Neuronal stem cell (in vitro differentiated cells): ENCODE results near the gene CDK14.
"Not testable (repeated sequence)": the region's sequence is repeated elsewhere in the genome, so short reads cannot be mapped to it uniquely, and the experiment has no call there.

Source experiments
- DNase-seq: peaks from one replicate; pipeline ENCODE4 v3.0.0-alpha.2; 2013; ENCODE audit warnings: low spot score
- H2AFZ ChIP-seq: one replicate; pipeline ENCODE4 v1.6.1; 2013; ENCODE audit warnings: mild to moderate bottlenecking, low read length, inconsistent platforms
- H2AK5ac ChIP-seq: 2 replicates; pipeline ENCODE4 v1.6.1; 2013; ENCODE audit warnings: low read depth, mild to moderate bottlenecking, inconsistent platforms, low read length, moderate library complexity, mixed read lengths
- H2BK120ac ChIP-seq: 2 replicates; pipeline ENCODE4 v1.6.1; 2013; ENCODE audit warnings: low read depth, mild to moderate bottlenecking, inconsistent platforms, low read length, moderate library complexity, mixed read lengths
- H2BK12ac ChIP-seq: one replicate; pipeline ENCODE4 v1.6.1; 2013; ENCODE audit warnings: low read length, inconsistent platforms
- H2BK15ac ChIP-seq: 2 replicates; pipeline ENCODE4 v1.6.1; 2013; ENCODE audit warnings: mild to moderate bottlenecking, low read length, inconsistent platforms, mixed read lengths
- H2BK5ac ChIP-seq: one replicate; pipeline ENCODE4 v1.6.1; 2013; ENCODE audit warnings: inconsistent platforms, mild to moderate bottlenecking, low read length, moderate library complexity
- H3K14ac ChIP-seq: one replicate; pipeline ENCODE4 v1.6.1; 2013; ENCODE audit warnings: low read length, inconsistent platforms
- H3K18ac ChIP-seq: 2 replicates; pipeline ENCODE4 v1.6.1; 2013; ENCODE audit warnings: low read length, inconsistent platforms
- H3K23ac ChIP-seq: 2 replicates; pipeline ENCODE4 v1.6.1; 2013; ENCODE audit warnings: low read depth, mild to moderate bottlenecking, mixed read lengths, low read length, inconsistent platforms; ENCODE audit not compliant: poor library complexity
- H3K27ac ChIP-seq: replicated peaks from 3 replicates; pipeline ENCODE4 v1.5.1; 2013; ENCODE audit warnings: low read length, inconsistent platforms
- H3K27me3 ChIP-seq, 3 experiments: 2 replicates each; pipeline ENCODE4 v1.6.1; 2013; ENCODE audit warnings: low read length in 3 of 3, mild to moderate bottlenecking in 2 of 3, inconsistent platforms in 1 of 3, low read depth in 1 of 3, mixed read lengths in 1 of 3, moderate library complexity in 1 of 3; ENCODE audit not compliant: control insufficient read depth in 3 of 3, insufficient read depth in 3 of 3
- H3K36me3 ChIP-seq, 2 donors: replicated peaks in 1 of 2; 2 replicates each; pipeline ENCODE4 v1.6.1; 2013; ENCODE audit warnings: low read length in 2 of 2; ENCODE audit not compliant: control insufficient read depth in 2 of 2, insufficient read depth in 2 of 2
- H3K4ac ChIP-seq: 2 replicates; pipeline ENCODE4 v1.6.1; 2013; ENCODE audit warnings: inconsistent platforms, mild to moderate bottlenecking, low read length, moderate library complexity
- H3K4me1 ChIP-seq, 2 donors: 1 replicate in 1 of 2; 2 replicates in 1 of 2; pipeline ENCODE4 v1.6.1; 2013; ENCODE audit warnings: low read length in 2 of 2, low read depth in 1 of 2; ENCODE audit not compliant: control insufficient read depth in 2 of 2, insufficient read depth in 1 of 2
- H3K4me2 ChIP-seq: one replicate; pipeline ENCODE4 v1.6.1; 2013; ENCODE audit warnings: mild to moderate bottlenecking, low read length, inconsistent platforms; ENCODE audit not compliant: insufficient read depth, poor library complexity, severe bottlenecking
- H3K4me3 ChIP-seq, 2 donors: 2 replicates each; pipeline ENCODE4 v1.5.1; 2013; ENCODE audit warnings: low read length in 2 of 2, mild to moderate bottlenecking in 2 of 2, inconsistent platforms in 1 of 2, moderate library complexity in 1 of 2
- H3K79me1 ChIP-seq: one replicate; pipeline ENCODE4 v1.6.1; 2013; ENCODE audit warnings: low read depth, mild to moderate bottlenecking, inconsistent platforms, low read length, moderate library complexity
- H3K9ac ChIP-seq: one replicate; pipeline ENCODE4 v1.6.1; 2013; ENCODE audit warnings: mild to moderate bottlenecking, low read depth, low read length, inconsistent platforms; ENCODE audit not compliant: poor library complexity
- H3K9me3 ChIP-seq, 2 donors: replicated peaks in 1 of 2; 2 replicates each; pipeline versions ENCODE3 to v1.6.1; 2013; ENCODE audit warnings: low read length in 2 of 2, mild to moderate bottlenecking in 2 of 2, inconsistent platforms in 1 of 2, low read depth in 1 of 2, mixed read lengths in 1 of 2, moderate library complexity in 1 of 2; ENCODE audit not compliant: control insufficient read depth in 2 of 2, insufficient read depth in 1 of 2
- H4K8ac ChIP-seq: one replicate; pipeline ENCODE4 v1.6.1; 2013; ENCODE audit warnings: low read depth, mild to moderate bottlenecking, inconsistent platforms, low read length, moderate library complexity
- H4K91ac ChIP-seq: one replicate; pipeline ENCODE4 v1.6.1; 2013; ENCODE audit warnings: low read length, low read depth, mild to moderate bottlenecking, inconsistent platforms; ENCODE audit not compliant: poor library complexity
- WGBS, 2 donors: extraction: QIAGEN DNeasy Blood & Tissue Kit; methylation state at CpG; one replicate each; pipeline ENCODE4 v1.1.7; 2013; ENCODE audit warnings: missing lambda C conversion rate in 2 of 2, mixed read lengths in 1 of 2; ENCODE audit not compliant: insufficient read length in 2 of 2, insufficient replicate concordance in 1 of 2; ENCODE audit errors: extremely low coverage in 2 of 2; 5-methylcytosine and 5-hydroxymethylcytosine counted together

The CDK14 gene

DNA sequence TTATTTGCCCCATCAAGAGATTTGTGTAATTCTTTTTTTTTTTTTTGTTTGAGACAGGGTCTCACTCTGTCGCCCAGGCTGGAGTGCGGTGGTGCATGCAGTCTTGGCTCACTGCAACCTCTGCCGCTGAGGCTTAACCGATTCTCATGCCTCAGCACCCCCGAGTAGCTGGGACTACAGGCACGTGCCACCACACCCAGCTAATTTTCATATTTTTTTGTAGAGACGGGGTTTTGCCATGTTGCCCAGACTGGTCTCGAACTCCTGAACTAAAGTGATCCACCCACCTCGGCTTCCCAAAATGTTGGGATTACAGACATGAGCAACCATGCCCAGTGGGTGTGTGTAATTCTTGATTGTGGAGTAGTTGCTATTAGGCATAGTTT, 161.4 kb downstream of the CDK14 start:
- not testable (repeated sequence) for H3K27me3 ChIP-seq, H3K18ac ChIP-seq, H3K36me3 ChIP-seq, H3K4ac ChIP-seq, H3K14ac ChIP-seq, H2BK5ac ChIP-seq, H3K9me3 ChIP-seq, H3K79me1 ChIP-seq, H3K4me1 ChIP-seq, H4K91ac ChIP-seq, H3K4me2 ChIP-seq, H3K9ac ChIP-seq, DNase-seq, H2AFZ ChIP-seq, H4K8ac ChIP-seq, H3K4me3 ChIP-seq, H3K27ac ChIP-seq, H3K23ac ChIP-seq, H2AK5ac ChIP-seq, H2BK120ac ChIP-seq, H2BK15ac ChIP-seq, H2BK12ac ChIP-seq
- WGBS, 2 donors: no CpG with 5 or more reads among the region's 9 CpGs

DNA sequence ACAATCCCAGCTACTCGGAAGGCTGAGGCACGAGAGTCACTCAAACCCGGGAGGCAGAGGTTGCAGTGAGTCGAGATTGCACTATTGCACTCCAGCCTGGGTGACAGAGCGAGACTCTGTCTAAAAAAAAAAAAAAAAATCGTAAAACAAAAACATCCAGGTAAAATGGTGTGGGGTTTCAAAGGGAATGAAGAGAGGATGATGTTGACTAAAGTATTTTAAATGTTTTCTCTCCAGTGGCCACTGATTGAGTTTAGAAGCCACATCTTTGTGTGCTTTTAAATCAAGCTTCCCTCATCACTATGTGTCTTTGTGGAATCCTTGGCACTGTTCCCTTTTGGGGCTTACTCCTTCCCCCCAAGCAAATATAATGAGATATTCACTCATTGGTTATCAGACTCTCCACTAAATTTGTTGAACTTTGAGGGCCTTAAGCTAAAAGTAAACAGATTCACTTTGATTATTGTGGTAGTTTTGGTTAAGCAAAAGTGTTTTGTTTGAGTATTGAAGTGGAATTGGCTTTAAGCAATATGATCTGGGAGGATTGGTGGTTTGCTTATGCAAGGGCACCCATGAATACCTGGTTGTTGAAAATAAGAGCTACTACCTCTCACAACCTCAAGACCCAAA, 162.9 kb downstream of the CDK14 start:
- H2BK12ac ChIP-seq: no peak overlapping the region
- no peak overlapping the region for H3K18ac ChIP-seq
- H3K14ac ChIP-seq: no peak overlapping the region
- H3K27ac ChIP-seq: no peak overlapping the region
- no peak overlapping the region for H3K4ac ChIP-seq
- no peak overlapping the region for H2BK120ac ChIP-seq
- no peak overlapping the region for H4K91ac ChIP-seq
- WGBS, 2 donors: no CpG with 5 or more reads among the region's 6 CpGs
- H3K27me3 ChIP-seq: no peaks in the 10 kb centered on the region
- peaks cover 0 to 6% of the 10 kb centered on the region in 2 donors for H3K4me1 ChIP-seq
- H2AFZ ChIP-seq: no peak overlapping the region
- H2BK5ac ChIP-seq: no peak overlapping the region
- DNase-seq: no peak
- no peak overlapping the region for H2AK5ac ChIP-seq
- H3K23ac ChIP-seq: no peak overlapping the region
- no peaks in the 10 kb centered on the region for H3K9me3 ChIP-seq
- no peak overlapping the region for H3K4me2 ChIP-seq
- H3K4me3 ChIP-seq: no peak overlapping the region
- no peak overlapping the region for H3K9ac ChIP-seq
- H3K79me1 ChIP-seq: no peaks in the 10 kb centered on the region
- peaks cover 0 to 5% of the 10 kb centered on the region in 2 donors for H3K36me3 ChIP-seq
- no peak overlapping the region for H4K8ac ChIP-seq
- no peak overlapping the region for H2BK15ac ChIP-seq

DNA sequence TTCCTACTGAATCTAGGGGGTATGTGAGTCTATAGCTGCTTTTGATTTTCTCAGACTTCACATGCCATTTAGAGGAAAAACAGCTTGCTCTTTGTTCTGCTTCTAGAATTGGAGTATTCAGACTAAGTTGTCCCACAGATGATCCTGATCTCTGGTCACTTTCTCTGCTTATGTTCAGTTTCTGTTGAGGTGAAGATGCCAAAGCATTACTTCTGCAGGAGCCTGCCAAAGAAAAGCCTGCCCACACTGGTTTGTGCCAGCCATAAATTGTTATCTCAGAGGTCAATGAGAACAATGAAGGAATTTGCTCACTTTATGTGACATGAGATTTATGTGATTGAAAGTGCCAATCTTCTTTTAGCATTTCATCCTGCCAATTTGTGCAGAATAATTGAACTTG, 163.6 kb downstream of the CDK14 start:
- no peak overlapping the region for H3K4ac ChIP-seq
- no peak overlapping the region for H2AFZ ChIP-seq
- no peak overlapping the region for H3K4me3 ChIP-seq
- no peak overlapping the region for H3K27ac ChIP-seq
- no peak overlapping the region for H3K9ac ChIP-seq
- H2BK120ac ChIP-seq: no peak overlapping the region
- H3K36me3 ChIP-seq: peaks cover 0 to 5% of the 10 kb centered on the region in 2 donors
- no peak overlapping the region for H4K91ac ChIP-seq
- H3K23ac ChIP-seq: no peak overlapping the region
- H3K79me1 ChIP-seq: no peaks in the 10 kb centered on the region
- H2BK12ac ChIP-seq: no peak overlapping the region
- no peak overlapping the region for H3K4me2 ChIP-seq
- peaks cover 0 to 8% of the 10 kb centered on the region in 2 donors for H3K4me1 ChIP-seq
- no peak overlapping the region for H2BK15ac ChIP-seq
- no peak overlapping the region for H2AK5ac ChIP-seq
- H3K27me3 ChIP-seq: no peaks in the 10 kb centered on the region
- no peak overlapping the region for H3K14ac ChIP-seq
- H3K18ac ChIP-seq: no peak overlapping the region
- H2BK5ac ChIP-seq: no peak overlapping the region
- no peak overlapping the region for H4K8ac ChIP-seq
- H3K9me3 ChIP-seq: no peaks in the 10 kb centered on the region
- DNase-seq: no peak

DNA sequence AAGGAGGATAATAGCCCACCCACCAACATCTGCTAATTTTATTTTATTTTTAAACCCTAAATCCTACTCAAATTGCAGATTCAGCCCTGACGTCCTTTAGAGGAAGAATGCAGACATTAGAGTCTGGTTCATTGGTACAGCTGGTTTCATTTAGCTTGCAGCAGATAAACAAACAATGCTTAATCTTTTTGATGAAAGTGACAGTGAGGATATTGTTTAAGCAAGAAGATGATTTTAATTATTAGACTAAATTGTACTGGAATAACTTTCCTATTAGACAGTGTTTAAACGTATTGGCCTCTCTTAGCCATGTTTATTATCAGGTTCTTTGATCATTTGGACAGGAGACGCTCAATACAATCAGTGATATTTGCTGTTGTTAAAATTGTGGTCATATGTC, 164.8 kb downstream of the CDK14 start:
- H3K36me3 ChIP-seq: peaks cover 0 to 3% of the 10 kb centered on the region in 2 donors
- no CpG with 5 or more reads among the region's 3 CpGs for WGBS, 2 donors
- H3K27ac ChIP-seq: no peak overlapping the region
- no peak overlapping the region for H2BK120ac ChIP-seq
- H3K27me3 ChIP-seq: no peaks in the 10 kb centered on the region
- no peak overlapping the region for H3K9ac ChIP-seq
- no peak overlapping the region for H2AFZ ChIP-seq
- H3K9me3 ChIP-seq: no peaks in the 10 kb centered on the region
- no peak overlapping the region for H4K8ac ChIP-seq
- no peak overlapping the region for H3K23ac ChIP-seq
- H3K4me1 ChIP-seq: peaks cover 0 to 10% of the 10 kb centered on the region in 2 donors
- no peak overlapping the region for H2BK5ac ChIP-seq
- H2BK15ac ChIP-seq: no peak overlapping the region
- no peak overlapping the region for H2BK12ac ChIP-seq
- H3K4ac ChIP-seq: no peak overlapping the region
- H4K91ac ChIP-seq: no peak overlapping the region
- H3K4me2 ChIP-seq: no peak overlapping the region
- no peak overlapping the region for H3K4me3 ChIP-seq
- no peak overlapping the region for H2AK5ac ChIP-seq
- no peak overlapping the region for H3K14ac ChIP-seq
- H3K18ac ChIP-seq: no peak overlapping the region
- DNase-seq: no peak
- no peaks in the 10 kb centered on the region for H3K79me1 ChIP-seq
